Stomach smooth muscle (tissue), 2 donors: ENCODE data around the gene PEAR1.

ENCODE experiments used
- H3K27ac ChIP-seq: one replicate; pipeline ENCODE4 v1.7.0; 2013; ENCODE audit warnings: mild to moderate bottlenecking, low read length, inconsistent platforms
- H3K27me3 ChIP-seq, 2 donors: one replicate each; pipeline ENCODE4 v1.7.0; 2013; ENCODE audit warnings: low read length in 2 of 2; ENCODE audit not compliant: insufficient read depth in 2 of 2, control insufficient read depth in 1 of 2
- H3K36me3 ChIP-seq, 2 donors: one replicate each; pipeline ENCODE4 v1.7.0; 2013; ENCODE audit warnings: low read length in 2 of 2; ENCODE audit not compliant: control insufficient read depth in 2 of 2, insufficient read depth in 2 of 2
- H3K4me1 ChIP-seq: one replicate; pipeline ENCODE4 v1.7.0; 2013; ENCODE audit warnings: low read length; ENCODE audit not compliant: control insufficient read depth, insufficient read depth
- H3K4me3 ChIP-seq, 2 donors: one replicate each; pipeline ENCODE4 v1.7.0; 2013; ENCODE audit warnings: low read length in 2 of 2
- H3K9ac ChIP-seq, 2 donors: one replicate each; pipeline ENCODE4 v1.7.0; 2013; ENCODE audit warnings: low read length in 2 of 2, mild to moderate bottlenecking in 1 of 2
- H3K9me3 ChIP-seq, 2 donors: one replicate each; pipeline ENCODE4 v1.7.0; 2013; ENCODE audit warnings: low read length in 2 of 2; ENCODE audit not compliant: control insufficient read depth in 2 of 2
- donor health status: healthy.
- donor health status: Pancreatic carcinoma.

Gene PEAR1

GRCh38 chr1:156929596-156930238 is 36.2 kb downstream of the PEAR1 start:
- Histone ChIP-seq H3K9ac (no peak overlapping the region), H3K36me3 (no peaks in the 10 kb centered on the region), H3K9me3 (no peaks in the 10 kb centered on the region), H3K4me3 (no peak overlapping the region), H3K27ac (no peak overlapping the region), H3K4me1 (peaks cover 19% of the 10 kb centered on the region), H3K27me3 (peaks cover 31 to 42% of the 10 kb centered on the region in 2 donors)

- peaks cover 24 to 36% of the 10 kb centered on the region in 2 donors for H3K27me3 ChIP-seq
- peaks cover 19% of the 10 kb centered on the region for H3K4me1 ChIP-seq
- H3K9me3 ChIP-seq = no peaks in the 10 kb centered on the region
- peaks cover 0 to 3% of the 10 kb centered on the region in 2 donors for H3K36me3 ChIP-seq
- H3K27ac ChIP-seq = no peak overlapping the region
- H3K4me3 ChIP-seq = no peak overlapping the region
- H3K9ac ChIP-seq = no peak overlapping the region
These were observed 37.0 kb downstream of the PEAR1 start for GRCh38 chr1:156930483-156930882.

DNA sequence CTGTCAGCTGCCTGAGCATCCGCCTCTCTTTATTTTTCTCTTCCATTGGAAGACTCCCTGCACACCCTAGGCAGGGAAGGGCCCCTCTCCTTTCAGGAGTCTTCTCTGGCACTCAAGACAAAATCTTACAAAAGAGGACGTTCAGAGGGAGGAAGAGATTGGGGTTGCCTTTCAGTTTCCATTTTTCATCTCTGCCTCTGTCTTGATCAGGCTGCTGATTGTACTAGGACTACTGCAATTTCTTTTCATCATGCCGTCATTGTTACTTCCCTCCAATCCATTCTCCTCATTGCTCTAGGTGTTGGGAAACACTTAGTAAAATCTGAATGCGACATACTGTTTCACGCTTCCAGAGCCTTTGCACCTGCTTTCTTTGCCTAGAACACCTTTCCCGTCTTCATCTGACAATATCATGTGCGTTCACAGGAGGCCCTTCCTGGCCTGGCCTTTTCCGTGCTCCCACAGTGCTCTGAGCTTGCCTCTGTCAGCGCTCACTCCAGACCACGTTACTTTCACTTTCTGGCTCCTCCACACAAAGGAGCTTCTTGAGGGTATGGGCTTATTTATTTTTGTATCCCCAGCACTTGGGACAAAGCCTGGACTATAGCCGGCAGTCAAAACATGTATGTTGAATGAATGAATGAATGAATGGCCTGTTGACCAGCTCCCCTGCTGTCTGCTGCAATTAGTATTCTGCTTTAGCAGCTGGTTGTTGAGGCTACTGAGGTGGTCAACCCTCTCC is 37.9 kb downstream of the PEAR1 start:
- peak overlapping the region; percentile 38 to 40 for H3K4me3 ChIP-seq
- H3K9ac ChIP-seq = no peak overlapping the region
- H3K27me3 ChIP-seq = peaks cover 18 to 27% of the 10 kb centered on the region in 2 donors
- peaks cover 0 to 10% of the 10 kb centered on the region in 2 donors for H3K36me3 ChIP-seq
- no peaks in the 10 kb centered on the region for H3K9me3 ChIP-seq
- H3K27ac ChIP-seq = no peak overlapping the region
- peaks cover 19% of the 10 kb centered on the region for H3K4me1 ChIP-seq

- Histone ChIP-seq H3K4me3 (peak overlapping the region in 1 of 2 donors; percentile 40), H3K4me1 (peaks cover 18% of the 10 kb centered on the region), H3K9ac (no peak overlapping the region)
These were observed 38.6 kb downstream of the PEAR1 start for GRCh38 chr1:156931974-156932710.

GRCh38 chr1:156933136-156933535 is 39.6 kb downstream of the PEAR1 start:
- no peak overlapping the region for H3K4me3 ChIP-seq
- peaks cover 9 to 12% of the 10 kb centered on the region in 2 donors for H3K27me3 ChIP-seq
- no peak overlapping the region for H3K9ac ChIP-seq
- H3K27ac ChIP-seq = no peak overlapping the region
- H3K36me3 ChIP-seq = peaks cover 0 to 22% of the 10 kb centered on the region in 2 donors
- H3K4me1 ChIP-seq = peaks cover 9% of the 10 kb centered on the region
- H3K9me3 ChIP-seq = no peaks in the 10 kb centered on the region

More at GRCh38 chr1:156931974-156932710, 38.6 kb downstream of the PEAR1 start:
- Histone ChIP-seq H3K27ac (no peak overlapping the region), H3K36me3 (peaks cover 0 to 14% of the 10 kb centered on the region in 2 donors), H3K27me3 (peaks cover 13 to 21% of the 10 kb centered on the region in 2 donors), H3K9me3 (no peaks in the 10 kb centered on the region)

DNA sequence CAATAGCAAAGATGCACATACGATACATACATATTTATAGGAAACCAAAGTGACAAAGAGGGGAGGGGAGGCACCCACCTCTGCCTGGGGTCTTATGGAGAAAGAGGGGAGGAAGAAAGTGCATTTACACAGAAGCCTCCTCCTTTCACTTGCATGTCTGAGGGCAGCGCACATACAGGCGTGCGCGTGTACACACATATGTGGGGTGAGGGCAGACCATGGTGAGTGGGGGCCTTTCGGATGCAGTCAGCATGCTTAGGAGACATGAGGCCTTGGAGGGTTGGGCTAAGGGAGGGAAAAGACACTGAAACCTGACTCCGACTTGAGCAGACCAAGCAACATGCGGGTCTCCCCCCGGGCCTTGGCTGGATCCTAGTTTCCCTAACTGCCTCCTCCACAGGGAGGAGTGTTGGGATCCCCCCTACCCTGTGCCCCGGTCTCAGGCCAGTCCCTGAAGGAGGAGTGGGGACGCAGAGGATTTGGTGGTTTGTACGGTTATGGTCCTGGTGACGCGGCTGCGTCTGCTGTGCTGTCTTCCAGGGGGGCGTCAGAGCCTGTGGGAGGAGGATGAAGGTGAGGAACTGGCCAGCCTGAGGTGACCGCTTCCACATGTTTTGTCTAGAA is 42.1 kb downstream of the PEAR1 start:
- H3K27ac ChIP-seq = no peak overlapping the region
- no peak overlapping the region for H3K4me3 ChIP-seq
- H3K27me3 ChIP-seq = no peaks in the 10 kb centered on the region
- H3K4me1 ChIP-seq = peaks cover 9% of the 10 kb centered on the region
- no peaks in the 10 kb centered on the region for H3K9me3 ChIP-seq
- peaks cover 15 to 43% of the 10 kb centered on the region in 2 donors for H3K36me3 ChIP-seq
- H3K9ac ChIP-seq = no peak overlapping the region

DNA sequence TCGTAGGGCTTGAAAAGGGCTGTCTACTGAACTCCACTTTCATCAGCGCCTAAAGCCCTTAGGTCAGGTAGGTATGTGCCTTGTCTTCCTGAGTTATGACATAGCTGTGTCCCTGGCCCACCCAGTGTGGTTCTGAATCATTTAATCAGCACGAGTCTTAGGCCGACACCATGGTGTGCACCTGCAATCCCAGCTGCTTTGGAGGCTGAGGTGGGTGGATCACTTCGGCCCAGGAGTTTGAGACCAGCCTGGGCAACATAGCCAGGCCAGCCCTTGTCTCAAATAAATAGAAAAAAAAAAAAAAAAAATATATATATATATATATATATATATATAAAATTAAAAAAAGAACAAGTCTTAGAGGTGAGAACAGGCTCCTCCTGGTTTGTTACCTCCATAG is 42.7 kb downstream of the PEAR1 start:
- H3K4me3 ChIP-seq = no peak overlapping the region
- H3K9me3 ChIP-seq = no peaks in the 10 kb centered on the region
- H3K36me3 ChIP-seq = peaks cover 17 to 48% of the 10 kb centered on the region in 2 donors
- H3K27ac ChIP-seq = no peak overlapping the region
- H3K9ac ChIP-seq = no peak overlapping the region
- peaks cover 6% of the 10 kb centered on the region for H3K4me1 ChIP-seq
- H3K27me3 ChIP-seq = no peaks in the 10 kb centered on the region

DNA sequence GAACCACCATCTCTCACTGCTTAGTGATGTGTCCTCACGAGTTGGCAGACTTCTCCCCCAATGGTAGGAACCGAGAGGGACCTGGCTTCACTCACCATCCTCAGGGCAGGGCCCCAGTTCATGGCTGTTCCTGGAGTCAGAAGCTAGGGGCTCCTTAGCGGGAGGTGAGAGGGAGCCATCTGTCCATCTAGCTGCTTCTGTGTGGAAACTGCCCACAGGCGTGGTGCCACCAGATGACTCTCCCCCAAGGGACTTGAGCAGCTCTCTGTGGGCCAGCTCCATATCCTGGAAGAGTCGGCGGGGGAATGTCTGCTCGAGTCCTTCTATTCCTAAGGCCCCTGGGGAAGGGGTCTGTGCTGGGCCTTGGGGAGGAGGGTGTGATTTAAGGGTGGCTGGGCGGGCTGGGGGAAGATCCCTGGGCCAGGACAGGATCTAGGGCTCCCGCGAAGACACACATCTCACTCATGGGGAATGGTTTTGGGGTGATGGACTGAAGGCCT is 43.3 kb downstream of the PEAR1 start:
- peaks cover 3% of the 10 kb centered on the region for H3K4me1 ChIP-seq
- no peaks in the 10 kb centered on the region for H3K27me3 ChIP-seq
- H3K9ac ChIP-seq = no peak overlapping the region
- H3K36me3 ChIP-seq = peaks cover 23 to 54% of the 10 kb centered on the region in 2 donors
- H3K9me3 ChIP-seq = no peaks in the 10 kb centered on the region
- H3K27ac ChIP-seq = no peak overlapping the region
- H3K4me3 ChIP-seq = no peak overlapping the region

GRCh38 chr1:156937883-156938282 is 44.4 kb downstream of the PEAR1 start:
- Histone ChIP-seq H3K9ac (no peak overlapping the region), H3K4me1 (no peaks in the 10 kb centered on the region), H3K27me3 (no peaks in the 10 kb centered on the region), H3K27ac (no peak overlapping the region), H3K36me3 (peaks cover 34 to 64% of the 10 kb centered on the region in 2 donors), H3K9me3 (no peaks in the 10 kb centered on the region), H3K4me3 (no peak overlapping the region)

DNA sequence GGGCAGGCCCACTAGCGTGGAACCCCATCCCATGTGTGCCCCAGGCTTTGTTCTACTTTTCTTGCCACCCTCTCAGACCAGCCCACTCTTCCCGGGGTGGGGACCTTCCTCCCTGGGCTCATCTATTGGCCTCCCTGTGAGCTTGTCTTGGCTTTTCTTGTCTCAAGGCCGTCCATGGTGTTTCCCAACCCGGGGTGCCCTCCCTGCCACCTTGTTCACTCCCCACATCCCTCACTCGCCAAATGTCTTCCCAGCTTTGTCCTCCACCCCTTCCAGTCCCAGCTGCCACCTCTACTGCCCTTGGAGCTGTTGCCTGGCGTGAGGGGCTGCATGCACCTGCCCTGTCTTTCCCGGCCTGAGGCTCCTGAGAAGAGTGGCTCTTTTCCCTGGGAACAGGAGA is 45.3 kb downstream of the PEAR1 start:
- Histone ChIP-seq H3K4me1 (no peaks in the 10 kb centered on the region), H3K4me3 (no peak overlapping the region), H3K36me3 (peaks cover 39 to 69% of the 10 kb centered on the region in 2 donors), H3K9ac (no peak overlapping the region), H3K27me3 (no peaks in the 10 kb centered on the region), H3K27ac (no peak overlapping the region), H3K9me3 (no peaks in the 10 kb centered on the region)
